CD4-positive, alpha-beta memory T cell (primary cell): ENCODE measurements around the gene PCBP3. TPM values are rescaled to one million over a fixed set of nuclear protein-coding genes. Genes with fewer than 3 reads are reported as not detected.

Experiments
- CTCF ChIA-PET: fragments of 350-600 bp; sonication (Branson Sonifier 250); formaldehyde crosslinking; loops from one replicate; lab custom pipeline; 2021; ENCODE audit warnings: inconsistent platforms; ENCODE audit not compliant: partially characterized antibody; lab: Charles Lee
- POLR2A ChIA-PET: fragments of 350-600 bp; sonication (Branson Sonifier 250); formaldehyde crosslinking; loops from one replicate; lab custom pipeline; 2021; ENCODE audit not compliant: partially characterized antibody; lab: Charles Lee
- DNase-seq, 5 donors: peaks; one replicate each; pipeline versions ENCODE4 v3.0.0 to v3.0.0-alpha.2; 2020 to 2022; ENCODE audit warnings: mixed read lengths in 1 of 5
- H3K27ac ChIP-seq: one replicate; pipeline ENCODE4 v1.7.0; 2013; ENCODE audit warnings: low read depth, low read length
- H3K27me3 ChIP-seq: 2 replicates; pipeline ENCODE4 v1.7.0; 2013; ENCODE audit warnings: mild to moderate bottlenecking, low read length, moderate library complexity; ENCODE audit not compliant: insufficient read depth
- H3K36me3 ChIP-seq: 2 replicates; pipeline ENCODE4 v1.7.0; 2013; ENCODE audit warnings: mild to moderate bottlenecking, low read length, moderate library complexity; ENCODE audit not compliant: insufficient read depth
- H3K4me1 ChIP-seq: 2 replicates; pipeline ENCODE4 v1.7.0; 2013; ENCODE audit warnings: mild to moderate bottlenecking, low read length, moderate library complexity; ENCODE audit not compliant: insufficient read depth
- H3K4me3 ChIP-seq, 2 donors: one replicate each; pipeline ENCODE4 v1.7.0; 2013; ENCODE audit warnings: low read length in 2 of 2, mild to moderate bottlenecking in 1 of 2
- H3K9me3 ChIP-seq, 2 donors: one replicate each; pipeline ENCODE4 v1.7.0; 2013; ENCODE audit warnings: low read length in 2 of 2, control low read depth in 1 of 2; ENCODE audit not compliant: control insufficient read depth in 1 of 2
- H3K27ac Mint-ChIP-seq, 7 donors: one replicate each; pipeline ENCODE4 v1.8.0; 2020 to 2021; ENCODE audit warnings: mixed read lengths in 7 of 7, mild to moderate bottlenecking in 6 of 7, inconsistent platforms in 3 of 7, moderate library complexity in 3 of 7
- H3K27me3 Mint-ChIP-seq, 2 donors: one replicate each; pipeline ENCODE4 v1.8.0; 2020 to 2021; ENCODE audit warnings: mixed read lengths in 2 of 2
- H3K36me3 Mint-ChIP-seq, 2 donors: one replicate each; pipeline ENCODE4 v1.8.0; 2020 to 2021; ENCODE audit warnings: mixed read lengths in 2 of 2, inconsistent platforms in 1 of 2, mild to moderate bottlenecking in 1 of 2
- H3K4me1 Mint-ChIP-seq, 4 donors: one replicate each; pipeline ENCODE4 v1.8.0; 2020 to 2021; ENCODE audit warnings: mixed read lengths in 4 of 4, mild to moderate bottlenecking in 1 of 4
- H3K4me3 Mint-ChIP-seq, 8 donors: one replicate each; pipeline ENCODE4 v1.8.0; 2020 to 2021; ENCODE audit warnings: mixed read lengths in 8 of 8, mild to moderate bottlenecking in 7 of 8, moderate library complexity in 6 of 8, inconsistent platforms in 3 of 8
- H3K9me3 Mint-ChIP-seq, 8 donors: one replicate each; pipeline ENCODE4 v1.8.0; 2020 to 2021; ENCODE audit warnings: mixed read lengths in 8 of 8, mild to moderate bottlenecking in 5 of 8, inconsistent platforms in 3 of 8, moderate library complexity in 1 of 8
- intact Hi-C: fragments of 100-400 bp; cut with micrococcal nuclease; formaldehyde crosslinking; loops from one replicate; pipeline ENCODE4 v1.15.1; 2023
- polyA plus RNA-seq, 2 donors: library from polyadenylated mRNA; unstranded; fragments of 300-500 nt; fragmentation: Illumina TruSeq; gene quantifications; one replicate each; pipeline ENCODE4 v1.2.3, GENCODE V29; 2021
- total RNA-seq, 2 experiments: library from RNA; stranded (reverse); gene quantifications; one replicate each; pipeline ENCODE4 v1.2.3, GENCODE V29; 2021

The PCBP3 gene
- total and polyA plus RNA-seq, 4 experiments from 2014 or later = 0.36 to 1.6 (median 1.0) TPM

DNA sequence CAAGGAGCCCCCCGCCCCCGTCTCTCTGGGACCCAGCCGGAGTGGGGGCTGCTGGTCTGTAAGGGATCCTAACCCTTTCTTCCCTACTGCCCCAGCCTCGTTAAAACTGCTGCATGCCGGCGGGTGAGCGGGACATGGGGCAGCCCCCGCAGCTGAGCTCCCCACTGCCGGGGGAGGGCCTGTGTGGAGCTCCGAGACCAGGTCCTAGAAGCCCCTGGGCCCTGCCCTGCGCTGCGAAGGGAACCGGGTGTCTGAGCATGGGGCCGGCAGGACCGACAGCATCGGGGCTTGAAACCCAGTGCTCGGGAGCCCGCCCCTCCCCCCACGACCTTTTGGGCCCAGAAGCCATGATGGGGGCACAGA, 328.8 kb downstream of the PCBP3 start:
- CTCF ChIA-PET = interaction anchor here (0.7 to 1.0 kb wide), 2 partner anchors 10 to 171 kb away, joined by 3 to 4 read pairs; no protein-coding TSS in a partner anchor
- no peak for DNase-seq
- H3K36me3 ChIP-seq = no peaks in the 10 kb centered on the region
- H3K9me3 ChIP-seq = no peaks in the 10 kb centered on the region
- Mint-ChIP-seq H3K27me3 (peaks cover 10 to 21% of the 10 kb centered on the region in 2 donors), H3K4me1 (peaks cover 3 to 30% (median 7%) of the 10 kb centered on the region in 4 donors), H3K9me3 (no peaks in the 10 kb centered on the region), H3K36me3 (no peaks in the 10 kb centered on the region), H3K4me3 (no peak overlapping the region), H3K27ac (no peak overlapping the region)
- H3K4me3 ChIP-seq = no peak overlapping the region
- POLR2A ChIA-PET = no interaction called here
- H3K27me3 ChIP-seq = peaks cover 35% of the 10 kb centered on the region
- no peak overlapping the region for H3K27ac ChIP-seq
- H3K4me1 ChIP-seq = peaks cover 34% of the 10 kb centered on the region
- intact Hi-C loops = loop anchor here (5.0 to 10.0 kb wide), 4 partner anchors 125 to 352 kb away; partner anchors contain the start of genes C21orf58, COL6A2, LSS and MCM3AP

GRCh38 chr21:45972716-45973474, 329.4 kb downstream of the PCBP3 start:
- no peaks in the 10 kb centered on the region for H3K9me3 ChIP-seq
- H3K4me1 Mint-ChIP-seq = peaks cover 3 to 30% (median 7%) of the 10 kb centered on the region in 4 donors
- POLR2A ChIA-PET = interaction anchor here (1.2 kb wide), 1 partner anchor 9 kb away, joined by 3 read pairs; the partner anchor contains the start of gene COL6A1
- H3K27ac ChIP-seq = no peak overlapping the region
- CTCF ChIA-PET = interaction anchor here (0.9 to 1.5 kb wide), 8 partner anchors 8 to 218 kb away, joined by 3 to 7 read pairs (median 4); partner anchors contain the start of gene COL6A1
- no peaks in the 10 kb centered on the region for H3K36me3 Mint-ChIP-seq
- H3K27me3 Mint-ChIP-seq = peaks cover 10 to 21% of the 10 kb centered on the region in 2 donors
- intact Hi-C loops = loop anchor here (1.0 to 10.0 kb wide), 5 partner anchors 9 to 352 kb away; partner anchors contain the start of genes C21orf58, COL6A2, LSS and MCM3AP
- peaks cover 35% of the 10 kb centered on the region for H3K27me3 ChIP-seq
- peak overlapping the region; percentile 52 to 63 for H3K4me3 ChIP-seq
- H3K27ac Mint-ChIP-seq = peak overlapping the region in 1 of 7 donors; percentile 55
- no peak for DNase-seq
- H3K4me3 Mint-ChIP-seq = peak overlapping the region in 4 of 8 donors; percentile 20 to 87 (median 44)
- H3K36me3 ChIP-seq = no peaks in the 10 kb centered on the region
- peaks cover 34% of the 10 kb centered on the region for H3K4me1 ChIP-seq
- H3K9me3 Mint-ChIP-seq = no peaks in the 10 kb centered on the region

GRCh38 chr21:45973475-45974072, 330.0 kb downstream of the PCBP3 start:
- intact Hi-C loops = loop anchor here (1.0 to 10.0 kb wide), 5 partner anchors 9 to 351 kb away; partner anchors contain the start of genes C21orf58, COL6A2, LSS and MCM3AP

DNA sequence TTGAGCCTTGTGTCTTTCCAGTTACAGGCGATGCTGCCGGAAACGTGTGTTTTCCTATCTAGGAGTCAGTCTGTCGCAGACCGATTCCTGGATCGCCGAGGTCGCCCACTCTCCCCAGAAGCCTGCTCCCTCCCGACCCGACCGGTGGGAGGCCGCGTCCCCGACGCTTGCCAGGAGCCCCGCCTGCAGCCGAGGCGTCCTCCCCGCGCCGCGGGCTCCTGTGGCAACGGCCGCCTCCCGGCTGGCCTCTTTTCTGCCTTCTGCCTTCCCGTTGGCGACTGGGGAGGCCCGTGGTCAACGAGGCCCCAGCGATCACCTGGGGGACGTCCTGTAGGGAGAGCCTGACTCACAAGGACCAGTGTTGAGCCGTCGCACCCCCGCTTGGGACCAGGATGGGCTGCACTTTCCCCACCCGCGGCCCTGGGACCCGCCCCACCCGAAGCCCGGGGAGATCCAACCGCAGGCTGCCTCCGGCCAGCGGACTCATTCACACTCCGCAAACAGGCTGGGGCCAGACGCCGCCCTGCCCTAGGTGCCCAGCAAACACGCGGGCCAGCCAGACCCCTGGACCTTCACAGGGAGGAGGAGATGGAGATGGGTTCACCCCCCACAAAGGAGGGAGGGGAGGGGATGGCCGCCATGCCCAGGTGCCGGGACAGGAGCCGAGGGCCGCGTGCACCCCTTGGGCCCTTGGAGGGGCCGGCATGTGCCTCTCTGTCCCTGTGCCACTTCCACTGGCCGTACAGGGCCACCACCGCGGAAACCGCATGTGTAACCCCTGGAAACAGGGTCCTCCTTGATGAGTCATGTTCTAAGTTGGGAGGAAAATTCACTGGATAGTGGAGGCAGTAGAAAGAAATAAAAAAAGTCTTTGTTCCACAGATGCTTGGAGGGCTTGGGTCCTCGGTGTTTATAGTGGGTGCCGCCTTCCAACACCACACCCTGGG, 330.8 kb downstream of the PCBP3 start:
- peak overlapping the region; percentile 87 to 96 (median 90) for H3K4me3 Mint-ChIP-seq
- H3K4me1 Mint-ChIP-seq = peaks cover 3 to 30% (median 8%) of the 10 kb centered on the region in 4 donors
- Histone ChIP-seq H3K27me3 (peaks cover 35% of the 10 kb centered on the region), H3K4me3 (peak overlapping the region; percentile 29 to 63), H3K27ac (no peak overlapping the region), H3K36me3 (no peaks in the 10 kb centered on the region), H3K4me1 (peaks cover 39% of the 10 kb centered on the region), H3K9me3 (no peaks in the 10 kb centered on the region)
- peak overlapping the region in 3 of 7 donors; percentile 24 to 68 (median 53) for H3K27ac Mint-ChIP-seq
- H3K9me3 Mint-ChIP-seq = no peaks in the 10 kb centered on the region
- CTCF ChIA-PET = interaction anchor here (0.7 to 1.5 kb wide), 10 partner anchors 8 to 1683 kb away, joined by 3 to 7 read pairs (median 4); partner anchors contain the start of gene COL6A1
- intact Hi-C loops = loop anchor here (5.0 to 10.0 kb wide), 4 partner anchors 123 to 350 kb away; partner anchors contain the start of genes C21orf58, COL6A2, LSS and MCM3AP
- peaks cover 9 to 22% of the 10 kb centered on the region in 2 donors for H3K27me3 Mint-ChIP-seq
- DNase-seq = no peak
- POLR2A ChIA-PET = interaction anchor here (1.2 kb wide), 1 partner anchor 8 kb away, joined by 3 read pairs; the partner anchor contains the start of gene COL6A1
- no peaks in the 10 kb centered on the region for H3K36me3 Mint-ChIP-seq

More at GRCh38 chr21:45973475-45974072, 330.0 kb downstream of the PCBP3 start:
- peak overlapping the region; percentile 53 to 84 (median 68) for H3K27ac Mint-ChIP-seq
- Histone ChIP-seq H3K9me3 (no peaks in the 10 kb centered on the region), H3K4me3 (peak overlapping the region; percentile 52 to 63), H3K27me3 (peaks cover 35% of the 10 kb centered on the region), H3K4me1 (peaks cover 39% of the 10 kb centered on the region), H3K36me3 (no peaks in the 10 kb centered on the region), H3K27ac (no peak overlapping the region)
- ChIA-PET POLR2A (interaction anchor here (1.2 kb wide), 1 partner anchor 9 kb away, joined by 3 read pairs; the partner anchor contains the start of gene COL6A1), CTCF (interaction anchor here (0.7 to 1.5 kb wide), 10 partner anchors 8 to 1682 kb away, joined by 3 to 7 read pairs (median 4); partner anchors contain the start of gene COL6A1)
- H3K27me3 Mint-ChIP-seq = peaks cover 9 to 21% of the 10 kb centered on the region in 2 donors
- DNase-seq = peak; percentile 64 to 81 (median 73)
- H3K36me3 Mint-ChIP-seq = no peaks in the 10 kb centered on the region
- H3K9me3 Mint-ChIP-seq = no peaks in the 10 kb centered on the region
- H3K4me1 Mint-ChIP-seq = peaks cover 3 to 30% (median 7%) of the 10 kb centered on the region in 4 donors
- peak overlapping the region; percentile 87 to 96 (median 90) for H3K4me3 Mint-ChIP-seq

GRCh38 chr21:45975020-45975666, 331.6 kb downstream of the PCBP3 start:
- DNase-seq = no peak

More at GRCh38 chr21:45975020-45975666, 331.6 kb downstream of the PCBP3 start:
- Histone ChIP-seq H3K4me1 (peaks cover 40% of the 10 kb centered on the region), H3K4me3 (no peak overlapping the region), H3K9me3 (no peaks in the 10 kb centered on the region), H3K36me3 (no peaks in the 10 kb centered on the region), H3K27me3 (peaks cover 35% of the 10 kb centered on the region), H3K27ac (no peak overlapping the region)
- Mint-ChIP-seq H3K27ac (peak overlapping the region in 1 of 7 donors; percentile 29), H3K4me1 (peaks cover 3 to 30% (median 8%) of the 10 kb centered on the region in 4 donors), H3K4me3 (peak overlapping the region in 7 of 8 donors; percentile 13 to 58 (median 29)), H3K9me3 (no peaks in the 10 kb centered on the region), H3K27me3 (peaks cover 9 to 16% of the 10 kb centered on the region in 2 donors), H3K36me3 (no peaks in the 10 kb centered on the region)
- intact Hi-C loops = loop anchor here (10.0 kb wide), 2 partner anchors 310 to 350 kb away; partner anchors contain the start of genes C21orf58, MCM3AP, PCNT and YBEY
- ChIA-PET CTCF (no interaction called here), POLR2A (no interaction called here)
